ENCODE measurements around the gene GOLGA8G.
"Not testable (repeated sequence)": the region's sequence is repeated elsewhere in the genome, so short reads cannot be mapped to it uniquely, and the experiment has no call there.

The GOLGA8G gene, protein sequence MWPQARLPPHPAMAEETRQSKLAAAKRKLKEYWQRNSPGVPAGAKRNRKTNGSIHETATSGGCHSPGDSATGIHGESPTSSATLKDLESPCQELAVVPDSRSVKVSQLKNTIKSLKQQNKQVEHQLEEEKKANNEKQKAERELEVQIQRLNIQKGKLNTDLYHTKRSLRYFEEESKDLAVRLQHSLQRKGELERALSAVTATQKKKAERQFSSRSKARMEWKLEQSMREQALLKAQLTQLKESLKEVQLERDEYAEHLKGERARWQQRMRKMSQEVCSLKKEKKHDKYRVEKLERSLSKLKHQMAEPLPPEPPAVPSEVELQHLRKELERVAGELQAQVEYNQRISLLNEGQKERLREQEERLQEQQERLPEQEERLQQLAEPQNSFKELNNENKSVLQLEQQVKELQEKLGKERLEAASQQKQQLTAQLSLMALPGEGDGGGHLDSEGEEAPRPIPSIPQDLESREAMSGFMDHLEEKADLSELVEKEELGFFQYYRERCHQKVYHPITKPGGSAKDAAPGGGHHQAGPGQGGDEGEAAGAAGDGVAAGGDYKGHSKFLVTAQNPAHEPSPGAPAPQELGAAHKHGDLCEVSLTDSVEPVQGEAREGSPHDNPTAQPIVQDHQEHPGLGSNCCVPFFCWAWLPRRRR

DNA sequence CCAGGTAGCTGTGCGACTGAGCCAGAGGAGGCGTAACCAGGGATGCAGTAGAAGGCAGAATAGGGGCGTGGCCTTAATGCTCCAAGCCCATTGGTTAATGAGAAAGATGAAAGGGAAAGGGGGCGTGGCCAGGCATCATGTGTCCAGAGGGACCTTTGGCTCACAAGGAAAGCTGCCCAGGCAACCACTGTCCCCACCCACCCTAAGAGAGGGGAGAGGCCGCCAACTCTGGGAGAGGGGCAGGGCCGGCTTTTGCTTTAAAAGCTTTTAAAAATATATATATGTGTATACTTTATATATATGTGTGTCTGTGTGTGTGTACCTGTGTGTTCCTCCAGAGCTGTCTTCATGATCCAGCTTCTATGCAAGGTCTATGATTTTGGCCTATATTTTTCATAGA lies at the start of gene GOLGA8G:
TSS of gene GOLGA8G (minus strand) at position 18 of the 400 bp plus-strand sequence. CDS start 62 bp downstream, outside the sequence.
- DNase-seq (ENCODE audit: low read depth), result not testable (repeated sequence)

DNA sequence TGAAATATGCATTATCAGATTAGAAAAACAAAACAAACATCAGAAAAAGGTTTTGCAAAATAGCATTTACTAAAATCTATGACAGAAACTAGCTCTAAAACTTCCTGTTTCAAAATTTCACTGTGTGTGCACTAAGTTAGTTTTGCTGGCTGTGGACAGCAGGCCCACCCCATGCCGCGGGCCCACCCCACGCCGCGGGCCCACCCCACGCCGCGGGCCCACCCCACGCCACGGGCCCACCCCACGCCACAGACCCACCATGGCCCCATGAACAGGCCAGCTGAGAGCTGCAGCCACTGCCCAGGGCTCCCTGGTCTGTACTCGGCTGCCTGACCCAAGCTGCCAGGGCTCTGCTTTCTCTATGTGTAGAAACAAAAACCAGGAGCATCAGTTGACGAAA lies 40.6 kb upstream of the GOLGA8G start:
- DNase-seq (ENCODE audit: low read depth), result not testable (repeated sequence)

DNA sequence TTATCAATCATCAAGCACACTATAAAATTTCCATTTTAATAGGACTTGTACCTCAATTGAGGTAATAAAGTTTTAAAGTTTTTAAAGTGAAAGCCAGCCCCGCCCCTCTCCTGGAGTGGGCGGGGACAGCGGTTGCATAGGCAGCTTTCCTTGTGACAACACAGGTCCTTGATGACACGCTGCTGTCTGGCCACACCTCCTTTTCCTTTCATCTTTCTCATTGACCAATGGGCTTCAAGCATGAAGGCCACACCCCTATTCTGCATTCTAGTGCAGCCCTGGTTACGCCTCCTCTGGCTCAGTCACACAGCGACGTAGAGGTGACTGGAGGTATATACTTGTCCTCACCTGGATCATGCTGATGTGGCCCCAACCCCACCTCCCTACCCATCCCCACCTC lies 20.5 kb upstream of the GOLGA8G start, which contains the start of gene GOLGA6L25:
TSS of gene GOLGA6L25 (plus strand) at position 301 of the 400 bp plus-strand sequence. CDS start at position 362, 61 bp downstream.
- not testable (repeated sequence) for DNase-seq (ENCODE audit: low read depth)

DNA sequence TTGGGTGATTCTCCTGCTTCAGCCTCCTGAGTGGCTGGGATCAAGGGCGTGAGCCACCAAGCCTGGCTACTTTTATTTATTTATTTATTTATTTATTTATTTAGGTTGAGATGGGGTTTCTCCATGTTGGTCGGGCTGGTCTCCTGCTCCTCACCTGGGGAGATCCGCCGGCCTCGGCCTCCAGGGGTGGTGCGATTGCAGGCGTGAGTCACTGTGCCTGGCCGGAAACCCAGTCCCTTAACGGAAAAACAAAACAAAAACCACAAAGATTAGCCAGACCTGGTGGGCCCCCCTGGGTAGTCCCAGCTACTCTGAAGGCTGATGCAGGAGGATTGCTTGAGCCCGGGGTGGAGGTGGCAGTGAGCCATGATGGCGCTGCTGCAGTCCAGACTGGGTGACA lies 17.6 kb downstream of the GOLGA8G start:
- not testable (repeated sequence) for DNase-seq (ENCODE audit: low read depth)

DNA sequence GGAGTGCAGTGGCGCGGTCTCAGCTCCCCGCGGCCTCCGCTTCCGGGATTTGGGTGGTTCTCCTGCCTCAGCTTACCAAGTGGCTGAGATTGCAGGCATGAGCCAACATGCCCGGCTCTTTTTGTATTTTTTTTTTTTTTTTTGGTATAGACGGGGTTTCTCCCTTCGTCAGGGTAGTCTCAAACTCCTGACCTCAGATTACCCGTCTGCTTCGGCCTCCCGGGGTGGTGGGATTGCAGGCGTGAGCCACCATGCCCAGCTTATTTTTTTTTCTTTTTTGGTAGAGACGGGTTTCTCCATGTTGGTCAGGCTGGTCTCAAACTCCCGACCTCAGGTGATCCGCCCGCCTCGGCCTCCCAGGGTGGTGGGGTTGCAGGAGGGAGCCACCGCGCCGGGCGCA lies 18.6 kb downstream of the GOLGA8G start:
- DNase-seq (ENCODE audit: low read depth), result not testable (repeated sequence)

DNA sequence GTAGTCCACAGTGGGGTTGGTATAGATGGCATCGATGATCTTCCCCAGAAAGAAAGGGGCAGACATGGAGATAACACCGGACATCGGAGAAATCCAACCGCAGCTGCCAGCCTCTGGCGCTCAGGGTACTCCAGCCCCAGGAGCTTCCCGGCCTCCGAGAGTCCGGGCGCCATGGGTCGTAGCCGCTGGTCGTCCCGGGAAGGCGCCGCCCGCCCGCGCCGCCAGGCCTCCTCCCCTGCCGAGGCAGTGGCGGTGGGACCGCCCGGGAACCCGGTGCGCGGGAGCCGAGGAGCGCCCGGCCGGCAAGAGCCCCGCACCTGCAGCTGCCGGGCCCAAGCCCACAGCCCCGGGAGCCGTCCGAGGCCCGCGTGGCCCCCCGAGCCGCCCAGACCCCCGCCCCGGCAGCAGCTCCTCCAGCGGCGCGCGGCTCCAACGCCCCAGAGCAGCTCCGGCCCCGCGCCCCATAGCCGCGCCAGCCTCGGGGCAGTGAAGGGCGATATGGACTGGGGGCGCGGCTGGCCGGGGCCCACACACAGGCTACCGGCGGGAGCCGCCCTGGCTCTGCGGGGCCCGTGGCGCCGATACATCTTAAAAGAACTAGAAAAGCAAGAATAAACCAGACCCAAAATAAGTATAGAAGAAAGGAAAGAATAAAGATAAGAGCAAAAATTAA lies 24.4 kb downstream of the GOLGA8G start:
- DNase-seq (ENCODE audit: low read depth), result not testable (repeated sequence)

DNA sequence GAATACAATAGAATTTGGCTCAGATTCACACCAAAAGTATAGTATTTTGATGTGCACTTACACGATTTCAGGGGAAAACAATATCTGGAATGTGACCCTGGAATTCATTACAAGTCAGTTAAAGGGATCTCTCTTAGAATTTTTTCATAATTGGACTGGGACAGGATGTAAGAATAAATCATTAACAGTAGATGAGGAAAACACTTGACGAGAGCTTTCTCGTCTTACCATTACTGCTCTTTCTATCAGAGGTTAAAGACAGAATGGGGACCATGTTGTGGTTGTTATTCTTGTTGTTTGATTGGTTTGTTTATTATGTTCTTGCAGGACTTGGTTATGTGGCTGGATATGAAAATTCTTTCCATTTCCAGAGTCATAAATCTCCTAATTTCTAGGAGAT lies 51.4 kb downstream of the GOLGA8G start:
- not testable (repeated sequence) for DNase-seq (ENCODE audit: low read depth)
